K562 (cell line): ENCODE measurements around the gene PRAME. TPM values are rescaled to one million over a fixed set of nuclear protein-coding genes. Genes with fewer than 3 reads are reported as not detected.

Experiments used
- ATAC-seq: fragments of 200-7000 bp; cut with Tn5 transposase; 3 replicates; pipeline ENCODE4 v1.9.1; 2020; ENCODE audit warnings: moderate library complexity
- BruUV-seq: library from RNA; stranded (reverse); fragments of 400-500 nt; replicated peaks from 2 replicates; lab custom pipeline; 2021; lab: Mats Ljungman, UMichigan
- CTCF ChIA-PET: fragments of 300-600 bp; formaldehyde crosslinking; extraction: SDS; loops from one replicate; lab custom pipeline; 2021; ENCODE audit warnings: low intra/inter-chr PET ratio; lab: Yijun Ruan, JAX
- POLR2A ChIA-PET: fragments of 300-600, 350-650 bp; sonication (Branson Sonifier 250); formaldehyde crosslinking; extraction: SDS; loops from one replicate; lab custom pipeline; 2021; ENCODE audit warnings: antibody characterized with exemption, inconsistent platforms; lab: Yijun Ruan, JAX
- DNase-seq, 4 experiments: peaks; one replicate each; pipeline versions ENCODE4 v3.0.0 to v3.0.0-alpha.2; 2011 to 2018; ENCODE audit warnings: low spot score in 3 of 4, mixed read lengths in 3 of 4; ENCODE audit errors: extremely low read depth in 1 of 4
- FAIRE-seq: peaks from 2 replicates; lab custom pipeline; 2011; peaks lifted over from hg19 to GRCh38; lab: Jason Lieb, UNC
- H2AFZ ChIP-seq: 2 replicates; pipeline ENCODE4 v1.6.0; 2011; ENCODE audit warnings: low read depth, low read length, control low read depth, inconsistent platforms
- H3K27ac ChIP-seq: fragments of 200-600 bp; 3 replicates; pipeline ENCODE4 v1.8.0; 2011; ENCODE audit warnings: low read depth, mild to moderate bottlenecking, control low read depth, inconsistent platforms, low read length, moderate library complexity, mixed read lengths; ENCODE audit errors: extremely low read depth
- H3K27me3 ChIP-seq, 2 experiments: fragments of 300-600 bp in 1 of 2; 2 replicates in 1 of 2; 3 replicates in 1 of 2; pipeline versions ENCODE4 v1.6.0 to v1.8.0; 2011; ENCODE audit warnings: inconsistent platforms in 2 of 2, low read length in 2 of 2, mild to moderate bottlenecking in 1 of 2, mixed read lengths in 1 of 2, moderate library complexity in 1 of 2; ENCODE audit not compliant: control insufficient read depth in 2 of 2, insufficient read depth in 2 of 2
- H3K36me3 ChIP-seq: fragments of 300-600 bp; 3 replicates; pipeline ENCODE4 v1.8.0; 2011; ENCODE audit warnings: mild to moderate bottlenecking, low read length, inconsistent platforms; ENCODE audit not compliant: control insufficient read depth, insufficient read depth
- H3K4me1 ChIP-seq, 2 experiments: fragments of 200-600 bp in 1 of 2; replicated peaks in 1 of 2; 2 replicates in 1 of 2; 3 replicates in 1 of 2; pipeline versions ENCODE4 v1.5.1 to v1.8.0; 2011; ENCODE audit warnings: inconsistent platforms in 2 of 2, low read length in 2 of 2, mild to moderate bottlenecking in 1 of 2, mixed read lengths in 1 of 2, moderate library complexity in 1 of 2; ENCODE audit not compliant: control insufficient read depth in 2 of 2, insufficient read depth in 2 of 2
- H3K4me2 ChIP-seq: 2 replicates; pipeline ENCODE4 v1.6.1; 2011; ENCODE audit warnings: low read length, control low read depth, inconsistent platforms, mixed read lengths; ENCODE audit not compliant: insufficient read depth
- H3K4me3 ChIP-seq: fragments of 200-600 bp; sonication (generic), shearing (Covaris generic); 2 replicates; pipeline ENCODE4 v1.5.1; 2016; ENCODE audit warnings: control low read depth, inconsistent platforms
- H3K79me2 ChIP-seq: fragments of 200-600 bp; 3 replicates; pipeline ENCODE4 v1.8.0; 2011; ENCODE audit warnings: low read length, inconsistent platforms; ENCODE audit not compliant: control insufficient read depth, insufficient read depth
- H3K9ac ChIP-seq, 2 experiments: 2 replicates each; pipeline versions ENCODE4 v1.6.0 to v1.6.1; 2011; ENCODE audit warnings: low read depth in 2 of 2, low read length in 2 of 2, control low read depth in 1 of 2, inconsistent platforms in 1 of 2, mild to moderate bottlenecking in 1 of 2, mixed read lengths in 1 of 2; ENCODE audit not compliant: insufficient read depth in 1 of 2
- H3K9me1 ChIP-seq: one replicate; pipeline ENCODE4 v1.6.0; 2011; ENCODE audit warnings: inconsistent platforms, mild to moderate bottlenecking, low read length, moderate library complexity; ENCODE audit not compliant: control insufficient read depth, insufficient read depth
- H3K9me3 ChIP-seq: replicated peaks from 2 replicates; pipeline ENCODE4 v1.5.1; 2011; ENCODE audit warnings: low read depth, low read length, inconsistent platforms; ENCODE audit not compliant: control insufficient read depth, insufficient read depth
- H4K20me1 ChIP-seq: replicated peaks from 2 replicates; pipeline ENCODE4 v1.6.1; 2011; ENCODE audit warnings: low read length, inconsistent platforms, mixed read lengths; ENCODE audit not compliant: control insufficient read depth, insufficient read depth
- FOSL1 ChIP-seq: fragments of 200-800 bp; sonication (Bioruptor generic); conservative IDR thresholded peaks from 2 replicates; pipeline ENCODE4 v1.6.1; 2016; ENCODE audit warnings: missing genetic modification characterization, missing compliant biosample characterization
- HNRNPLL ChIP-seq: fragments of 200-400 bp; formaldehyde crosslinking; IDR thresholded peaks from 2 replicates; pipeline ENCODE4 v1.6.1; 2017; ENCODE audit warnings: low read length, low read depth, mild to moderate bottlenecking; ENCODE audit not compliant: poor library complexity, severe bottlenecking
- MYBL2 ChIP-seq, 2 experiments: fragments of 450-650 bp in 1 of 2; sonication (generic) in 1 of 2; formaldehyde crosslinking in 1 of 2; IDR thresholded peaks; 2 replicates each; pipeline versions ENCODE4 v1.6.1 to v1.8.1; 2017 to 2022; ENCODE audit warnings: borderline replicate concordance in 1 of 2, inconsistent platforms in 1 of 2, low read depth in 1 of 2, mild to moderate bottlenecking in 1 of 2, missing genetic modification reagents in 1 of 2, moderate library complexity in 1 of 2
- ZNF583 ChIP-seq: fragments of 250-450 bp; sonication (Bioruptor Pico); IDR thresholded peaks from 2 replicates; pipeline ENCODE4 v1.4.0; 2020
- whole genome bisulfite sequencing: fragments of 100-300 bp; shearing (Covaris generic); methylation state at CpG from one replicate; pipeline ENCODE4 v1.1.6; 2016; ENCODE audit warnings: low coverage, mixed read lengths; ENCODE audit not compliant: insufficient coverage; ENCODE audit errors: missing lambda C conversion rate; 5-methylcytosine and 5-hydroxymethylcytosine counted together
- in situ Hi-C: fragments of 300-500 bp; cut with MboI; formaldehyde crosslinking; loops from 4 replicates; pipeline ENCODE4 v1.15.0; 2018; ENCODE audit warnings: inconsistent platforms, mixed read lengths
- intact Hi-C: fragments of 100-400 bp; cut with micrococcal nuclease; formaldehyde crosslinking; loops from 2 replicates; pipeline ENCODE4 v1.14.2; 2022
- polyA plus RNA-seq, 8 experiments: library from polyadenylated mRNA; depleted of rRNA in 4 of 8; stranded (reverse) in 5 of 8; unstranded in 3 of 8; fragments of >200 nt; fragmentation: Nextera tagmentation in 2 of 8; fragmentation: Illumina TruSeq in 1 of 8; extraction: Ambion mirVana in 2 of 8; extraction: Trizol in 1 of 8; gene quantifications; 2 replicates each; pipeline versions ENCODE4 v1.2.1 to v1.2.3, GENCODE V29; 2011 to 2014; ENCODE audit warnings: inconsistent platforms in 1 of 8, missing spikeins in 1 of 8
- total RNA-seq, 7 experiments: library from RNA; depleted of rRNA in 6 of 7; stranded (reverse); fragments of >200 nt in 6 of 7; fragmentation: Illumina TruSeq in 2 of 7; extraction: Trizol in 2 of 7; gene quantifications; 2 replicates each; pipeline versions ENCODE4 v1.2.1 to v1.2.3, GENCODE V29; 2011 to 2021; ENCODE audit warnings: low replicate concordance in 1 of 7

Gene PRAME
- total and polyA plus RNA-seq, 9 of the 15 experiments (the other 6 are each of a cell fraction or from before 2014, with no cell fraction given) = 662 to 2,141 (median 1,142) TPM

DNA sequence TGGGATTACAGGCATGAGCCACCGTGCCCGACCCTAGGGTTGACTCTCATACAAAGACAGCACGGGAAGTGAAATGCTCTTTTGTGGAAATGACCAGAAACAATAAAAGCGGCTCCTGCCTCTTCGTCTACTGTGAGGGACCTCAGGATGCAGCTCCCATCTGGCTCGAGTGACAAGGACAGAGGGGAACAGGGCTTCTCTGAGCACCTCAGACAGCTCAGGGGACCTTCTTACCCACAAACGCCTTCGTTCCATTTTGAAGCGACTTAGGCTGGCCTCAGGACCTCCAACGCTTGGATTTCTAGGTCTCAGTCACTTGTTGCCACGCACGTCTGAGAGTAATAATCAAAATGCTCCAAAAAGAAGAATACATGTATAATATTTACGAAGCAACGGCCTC, 2.5 kb downstream of the PRAME start:
- POLR2A ChIA-PET = interaction anchor here (0.6 to 15.3 kb wide), 23 partner anchors 9 to 656 kb away, joined by 3 to 708 read pairs (median 4); partner anchors contain the start of genes TOP3B, ZNF280A and ZNF280B
- H3K9ac ChIP-seq = peak overlapping the region; percentile 95
- H2AFZ ChIP-seq = peak overlapping the region; percentile 78; the same call in 1 of the 2 replicates
- peaks cover 65% of the 10 kb centered on the region for H3K79me2 ChIP-seq
- DNase-seq (peak in 2 of 4 experiments; percentile 67 to 68), ATAC-seq (no peak), FAIRE-seq (no peak)
- H4K20me1 ChIP-seq = peaks cover 48% of the 10 kb centered on the region
- peak overlapping the region; percentile 98 for H3K4me2 ChIP-seq
- intact Hi-C loops (loop anchor here (5.0 to 10.0 kb wide), 4 partner anchors 79 to 922 kb away; partner anchors contain the start of genes CCDC116, MAPK1 and YDJC), in situ Hi-C loops (no loop called here)
- H3K27me3 ChIP-seq = no peaks in the 10 kb centered on the region
- WGBS = 22% methylated on average over 14 of the region's 14 CpGs
- H3K4me3 ChIP-seq = peak overlapping the region; percentile 59
- no peaks in the 10 kb centered on the region for H3K9me3 ChIP-seq
- H3K36me3 ChIP-seq = peaks cover 58% of the 10 kb centered on the region
- peak overlapping the region; percentile 90 for H3K27ac ChIP-seq
- no TSS peak for BruUV-seq
- H3K9me1 ChIP-seq = peaks cover 36% of the 10 kb centered on the region
- TF ChIP-seq FOSL1 (tag) (no peak), HNRNPLL (no peak), ZNF583 (CRISPR knock-in tag) (no peak), MYBL2 (IDR thresholded peaks at IDR 0.05; ENCODE audit: low read depth) (no peak), MYBL2 (CRISPR knock-in tag; IDR thresholded peaks at IDR 0.05; ENCODE audit: borderline replicate concordance) (no peak)
- CTCF ChIA-PET = interaction anchor here (0.7 to 0.9 kb wide), 2 partner anchors 9 to 20 kb away, joined by 3 read pairs; no protein-coding TSS in a partner anchor
- peaks cover 51 to 56% of the 10 kb centered on the region in 2 experiments for H3K4me1 ChIP-seq
